Gastrocnemius medialis (tissue), 4 donors: ENCODE measurements around the gene LIMK1. TPM values are rescaled to one million over a fixed set of nuclear protein-coding genes. Genes with fewer than 3 reads are reported as not detected.

Experiments
- ATAC-seq, 2 donors: fragments of 150-250 bp; one replicate each; pipeline ENCODE4 v1.9.1; 2016
- DNase-seq, 2 donors: peaks; one replicate each; pipeline ENCODE4 v3.0.0-alpha.2; 2019
- H3K27ac ChIP-seq, 4 donors: fragments of 200-600 bp; sonication (generic); 1 replicate in 1 of 4; 2 replicates in 3 of 4; pipeline ENCODE4 v1.5.1; 2016 to 2018; ENCODE audit warnings: mild to moderate bottlenecking in 2 of 4, moderate library complexity in 1 of 4
- H3K27me3 ChIP-seq, 3 donors: fragments of 200-600 bp; sonication (generic) in 2 of 3; 1 replicate in 1 of 3; 2 replicates in 2 of 3; pipeline versions ENCODE4 v1.5.1 to v1.6.0; 2016 to 2019; ENCODE audit warnings: mild to moderate bottlenecking in 1 of 3, moderate library complexity in 1 of 3
- H3K36me3 ChIP-seq, 2 donors: fragments of 200-600 bp; sonication (generic) in 1 of 2; one replicate each; pipeline ENCODE4 v1.5.1; 2017 to 2018
- H3K4me1 ChIP-seq, 2 donors: fragments of 200-600 bp; sonication (generic) in 1 of 2; one replicate each; pipeline ENCODE4 v1.5.1; 2016 to 2017; ENCODE audit warnings: mild to moderate bottlenecking in 2 of 2
- H3K4me3 ChIP-seq, 4 donors: fragments of 200-600 bp; sonication (generic) in 3 of 4; 1 replicate in 1 of 4; 2 replicates in 3 of 4; pipeline ENCODE4 v1.5.1; 2016 to 2019; ENCODE audit warnings: mild to moderate bottlenecking in 2 of 4
- H3K9me3 ChIP-seq, 3 donors: fragments of 200-600 bp; sonication (generic) in 2 of 3; 1 replicate in 1 of 3; 2 replicates in 2 of 3; pipeline ENCODE4 v1.5.1; 2016 to 2019
- POLR2A ChIP-seq, 2 donors: fragments of 450-650 bp; IDR thresholded peaks; one replicate each; pipeline ENCODE4 v1.6.1; 2017; ENCODE audit warnings: antibody characterized with exemption in 2 of 2, mild to moderate bottlenecking in 2 of 2, moderate library complexity in 2 of 2
- in situ Hi-C, 4 donors: fragments of 200-750 bp; cut with MboI; loops; one replicate each; pipeline versions ENCODE4 v1.15.0 to v1.8.0; 2017; ENCODE audit warnings: low sequenced_read_pairs in 4 of 4
- intact Hi-C: fragments of 100-400 bp; cut with DNase I; formaldehyde crosslinking; loops from one replicate; pipeline ENCODE4 v1.15.1; 2023; ENCODE audit warnings: low total_unique reads
- total RNA-seq, 4 donors: library from RNA; depleted of rRNA; stranded (reverse); fragments of >200 nt; gene quantifications; one replicate each; pipeline versions ENCODE4 v1.1.0 to v1.2.3, GENCODE V29; 2016
- TF ChIP-seq, protein P1 (sequence below), 5 experiments: fragments of 450-650 bp in 3 of 5; fragments of 200-600 bp in 2 of 5; sonication (generic) in 2 of 5; IDR thresholded peaks in 4 of 5; conservative IDR thresholded peaks in 1 of 5; 1 replicate in 4 of 5; 2 replicates in 1 of 5; pipeline ENCODE4 v1.5.1; 2016 to 2019; ENCODE audit warnings: antibody characterized with exemption in 5 of 5, mild to moderate bottlenecking in 3 of 5, moderate library complexity in 3 of 5

Gene LIMK1
- total RNA-seq, 4 donors from 2014 or later, result 15.3 to 56.4 (median 23.3) TPM

DNA sequence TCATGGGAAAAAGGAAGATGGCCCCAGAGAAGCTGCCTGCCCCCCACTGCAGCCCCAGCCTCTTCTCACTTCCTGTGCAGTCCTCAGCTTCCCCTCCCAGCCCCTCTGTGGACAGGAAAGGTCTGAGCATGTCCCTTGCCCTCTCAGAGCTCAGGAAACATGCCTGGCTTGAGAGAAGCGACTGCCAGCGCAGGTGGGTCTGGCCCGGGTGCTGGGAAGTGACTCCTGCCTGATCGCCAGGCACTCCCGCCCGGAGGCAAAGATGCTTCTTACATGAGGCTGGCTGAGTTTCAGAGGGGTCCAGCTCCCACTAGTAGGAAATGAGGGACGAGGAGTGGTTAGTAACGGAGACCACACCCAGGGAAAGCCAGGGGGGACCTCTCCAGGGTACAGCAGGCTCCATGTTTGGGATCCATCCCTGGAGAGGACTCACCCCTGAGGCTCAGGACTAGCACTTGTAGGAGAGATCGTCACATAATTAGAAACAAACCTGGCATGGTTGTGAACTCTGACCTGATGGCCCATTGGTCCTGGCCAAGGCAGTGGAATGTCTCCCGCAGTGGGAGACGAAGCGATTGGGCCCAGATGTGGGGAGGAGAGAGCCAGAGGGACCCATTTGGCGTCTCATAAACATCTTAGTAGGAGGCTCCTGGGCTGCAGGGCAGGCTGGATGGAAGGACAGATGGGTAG, 43.4 kb upstream of the LIMK1 start:
- DNase-seq, result no peak
- Histone ChIP-seq H3K4me1 (peaks cover 22 to 28% of the 10 kb centered on the region in 2 donors), H3K27ac (peak overlapping the region; percentile 77 to 84 (median 82))

DNA sequence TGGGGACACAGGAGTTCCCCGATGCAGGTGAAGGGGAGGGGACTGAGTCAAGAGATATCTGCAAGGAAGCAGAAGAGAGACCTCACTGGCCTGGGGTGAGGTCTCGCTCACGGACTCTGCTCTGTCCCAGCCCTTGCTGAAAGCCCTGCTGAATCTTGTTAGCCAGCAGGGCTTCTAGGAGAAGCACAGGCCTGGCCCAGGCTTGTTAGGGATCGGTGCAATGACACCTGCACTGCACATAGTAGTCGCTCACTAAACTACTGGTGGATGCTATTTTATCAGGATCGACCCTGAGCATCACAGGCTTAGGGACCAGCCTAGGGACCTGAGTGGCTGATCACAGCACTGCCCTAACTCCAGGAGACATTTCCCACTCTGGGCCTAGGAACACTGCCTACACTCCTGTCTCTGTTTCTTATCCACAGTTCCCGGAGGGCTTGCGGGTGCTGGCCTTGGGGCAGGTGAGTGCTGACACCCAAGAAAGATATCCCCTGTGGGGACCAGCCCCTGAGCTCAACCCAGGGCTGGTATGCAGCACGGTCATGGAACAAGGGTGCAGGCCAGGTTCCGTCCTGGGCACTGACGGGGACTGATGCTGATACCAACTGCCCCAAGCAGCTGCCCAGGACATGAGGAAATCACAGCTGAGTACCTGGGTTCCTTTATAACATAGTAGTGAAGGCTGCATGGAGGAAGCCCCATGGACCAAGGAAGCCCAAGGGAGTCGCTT, 42.6 kb upstream of the LIMK1 start:
- in situ Hi-C loops, result no loop called here
- Histone ChIP-seq H3K27ac (peak overlapping the region in 2 of 4 donors; percentile 84), H3K4me3 (no peak overlapping the region), H3K4me1 (peaks cover 22 to 28% of the 10 kb centered on the region in 2 donors), H3K36me3 (no peaks in the 10 kb centered on the region), H3K27me3 (no peaks in the 10 kb centered on the region), H3K9me3 (no peaks in the 10 kb centered on the region)
- no peak for TF ChIP-seq POLR2A (IDR thresholded peaks at IDR 0.05)
- TF ChIP-seq, protein P1, sequence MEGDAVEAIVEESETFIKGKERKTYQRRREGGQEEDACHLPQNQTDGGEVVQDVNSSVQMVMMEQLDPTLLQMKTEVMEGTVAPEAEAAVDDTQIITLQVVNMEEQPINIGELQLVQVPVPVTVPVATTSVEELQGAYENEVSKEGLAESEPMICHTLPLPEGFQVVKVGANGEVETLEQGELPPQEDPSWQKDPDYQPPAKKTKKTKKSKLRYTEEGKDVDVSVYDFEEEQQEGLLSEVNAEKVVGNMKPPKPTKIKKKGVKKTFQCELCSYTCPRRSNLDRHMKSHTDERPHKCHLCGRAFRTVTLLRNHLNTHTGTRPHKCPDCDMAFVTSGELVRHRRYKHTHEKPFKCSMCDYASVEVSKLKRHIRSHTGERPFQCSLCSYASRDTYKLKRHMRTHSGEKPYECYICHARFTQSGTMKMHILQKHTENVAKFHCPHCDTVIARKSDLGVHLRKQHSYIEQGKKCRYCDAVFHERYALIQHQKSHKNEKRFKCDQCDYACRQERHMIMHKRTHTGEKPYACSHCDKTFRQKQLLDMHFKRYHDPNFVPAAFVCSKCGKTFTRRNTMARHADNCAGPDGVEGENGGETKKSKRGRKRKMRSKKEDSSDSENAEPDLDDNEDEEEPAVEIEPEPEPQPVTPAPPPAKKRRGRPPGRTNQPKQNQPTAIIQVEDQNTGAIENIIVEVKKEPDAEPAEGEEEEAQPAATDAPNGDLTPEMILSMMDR (IDR thresholded peaks at IDR 0.05 in 4 of 5, conservative IDR thresholded peaks at IDR 0.05 in 1 of 5), result no peak
- intact Hi-C loops, result no loop called here
- no peak for ATAC-seq
- no peak for DNase-seq

More for the DNA sequence above, 43.4 kb upstream of the LIMK1 start:
- no peak for ATAC-seq
- intact Hi-C loops, result no loop called here
- in situ Hi-C loops, result no loop called here
- H3K4me3 ChIP-seq, result no peak overlapping the region
- no peak for TF ChIP-seq POLR2A (IDR thresholded peaks at IDR 0.05)
- TF ChIP-seq, protein P1 (IDR thresholded peaks at IDR 0.05 in 4 of 5, conservative IDR thresholded peaks at IDR 0.05 in 1 of 5), result no peak
- no peaks in the 10 kb centered on the region for H3K36me3 ChIP-seq
- H3K27me3 ChIP-seq, result no peaks in the 10 kb centered on the region
- no peaks in the 10 kb centered on the region for H3K9me3 ChIP-seq

DNA sequence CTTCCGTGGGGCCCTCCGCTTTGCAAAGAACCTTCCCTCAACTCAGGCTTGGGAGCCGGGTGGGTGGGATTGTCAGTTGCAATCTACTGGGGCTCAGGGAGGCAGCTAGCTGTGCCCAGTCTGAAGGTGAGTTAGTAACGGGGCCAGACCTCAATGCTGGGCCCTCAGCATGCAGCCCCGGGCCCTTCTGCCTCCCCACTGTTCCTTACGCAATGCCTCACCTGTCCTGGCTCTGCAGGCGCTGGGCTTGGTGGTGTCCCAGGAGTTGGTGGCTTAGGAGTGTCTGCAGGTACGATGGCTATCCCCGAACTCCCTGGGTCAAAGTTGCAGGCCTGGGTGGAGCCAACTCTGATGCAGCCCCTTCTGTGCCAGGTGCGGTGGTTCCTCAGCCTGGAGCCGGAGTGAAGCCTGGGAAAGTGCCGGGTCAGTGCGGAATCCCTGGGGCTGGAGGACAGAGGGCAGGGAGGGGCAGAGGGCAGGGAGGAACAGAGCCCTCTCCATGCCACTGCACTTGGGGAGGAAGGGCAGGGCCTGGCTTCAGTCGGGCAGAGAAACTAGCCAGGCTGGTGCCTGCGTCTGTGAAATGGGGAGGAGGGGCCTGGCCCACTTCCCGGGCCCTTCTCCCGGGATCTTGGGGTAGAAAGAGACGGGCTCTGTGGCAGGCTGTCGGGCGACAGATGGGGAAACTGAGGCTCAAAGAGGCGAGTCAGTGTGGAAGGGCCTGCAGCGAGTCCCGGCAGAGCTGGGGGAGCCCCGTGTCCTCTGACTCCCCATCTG, 40.7 kb upstream of the LIMK1 start:
- Histone ChIP-seq H3K27ac (no peak overlapping the region), H3K36me3 (no peaks in the 10 kb centered on the region), H3K4me3 (no peak overlapping the region), H3K27me3 (no peaks in the 10 kb centered on the region), H3K4me1 (peaks cover 21 to 23% of the 10 kb centered on the region in 2 donors), H3K9me3 (no peaks in the 10 kb centered on the region)
- in situ Hi-C loops (no loop called here), intact Hi-C loops (no loop called here)
- TF ChIP-seq, protein P1 (IDR thresholded peaks at IDR 0.05 in 4 of 5, conservative IDR thresholded peaks at IDR 0.05 in 1 of 5), result no peak
- no peak for TF ChIP-seq POLR2A (IDR thresholded peaks at IDR 0.05)
- DNase-seq (no peak), ATAC-seq (no peak)

DNA sequence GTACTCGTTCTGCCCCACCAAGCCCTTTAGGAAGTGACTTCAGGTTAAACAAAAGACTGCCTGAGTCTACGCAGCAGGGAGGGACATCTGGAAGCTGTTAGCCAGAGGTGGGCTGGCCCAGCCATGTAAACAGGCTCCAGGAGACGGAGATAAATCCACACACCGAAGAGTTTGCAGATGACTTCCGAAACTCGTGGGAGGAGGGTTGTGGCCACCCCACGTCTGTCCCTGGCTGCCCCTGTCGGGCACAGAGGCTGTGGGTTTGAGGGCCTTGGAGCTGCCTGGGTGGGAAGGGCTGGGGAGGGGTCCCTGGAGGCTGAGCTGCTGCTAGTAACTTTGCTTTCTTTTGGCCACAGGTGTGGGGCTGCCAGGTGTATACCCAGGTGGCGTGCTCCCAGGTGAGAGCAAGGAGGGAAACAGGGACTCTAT, 40.1 kb upstream of the LIMK1 start:
- Histone ChIP-seq H3K4me3 (no peak overlapping the region), H3K4me1 (peaks cover 16 to 17% of the 10 kb centered on the region in 2 donors), H3K27ac (no peak overlapping the region), H3K36me3 (no peaks in the 10 kb centered on the region), H3K9me3 (no peaks in the 10 kb centered on the region), H3K27me3 (no peaks in the 10 kb centered on the region)
- intact Hi-C loops, result no loop called here
- DNase-seq (no peak), ATAC-seq (no peak)
- no peak for TF ChIP-seq POLR2A (IDR thresholded peaks at IDR 0.05)
- TF ChIP-seq, protein P1 (IDR thresholded peaks at IDR 0.05 in 4 of 5, conservative IDR thresholded peaks at IDR 0.05 in 1 of 5), result no peak
- in situ Hi-C loops, result no loop called here
